SH-SY5Y (cell line): Measurements from ENCODE around the gene NRG2.

Source experiments
- GATA2 ChIP-seq: IDR thresholded peaks from 2 replicates; pipeline ENCODE4 v1.6.1; 2011; ENCODE audit warnings: mild to moderate bottlenecking, low read depth, low read length
- GATA3 ChIP-seq: IDR thresholded peaks from 2 replicates; pipeline ENCODE4 v1.6.1; 2011; ENCODE audit warnings: low read depth, mild to moderate bottlenecking, low read length, moderate library complexity

DNA sequence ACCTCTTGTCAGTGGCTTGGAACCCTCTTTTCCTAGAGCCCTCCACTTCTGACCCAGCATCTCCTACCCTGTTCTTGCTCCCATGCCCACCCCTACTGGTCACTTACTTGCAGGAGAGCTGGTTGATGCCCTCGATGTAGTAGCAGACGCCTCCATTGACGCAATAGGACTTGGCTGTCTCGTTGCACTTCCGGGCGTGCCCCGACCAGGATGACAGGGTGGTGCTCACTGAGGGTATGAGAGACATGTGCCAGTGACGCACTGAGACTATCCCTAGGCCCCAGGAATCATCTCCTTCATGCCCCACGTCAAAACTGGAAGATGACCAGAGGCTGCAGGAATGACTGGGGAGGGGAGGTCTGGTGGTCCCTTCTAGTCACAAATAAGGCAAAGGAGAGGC, 171.5 kb downstream of the NRG2 start:
- TF ChIP-seq GATA2, result no peak
- TF ChIP-seq GATA3, result no peak
